Measurements from ENCODE around the gene LTBP2. TPM values are rescaled to one million over a fixed set of nuclear protein-coding genes. Genes with fewer than 3 reads are reported as not detected.

The LTBP2 gene
- total and polyA plus RNA-seq, 2 experiments from 2014 or later: 2.0 to 5.4 TPM

GRCh38 chr14:74491956-74492775 lies 119.9 kb downstream of the LTBP2 start:
- H3K4me3 ChIP-seq: peak overlapping the region; percentile 71
- peak; percentile 27 for TF ChIP-seq CTCF (IDR thresholded peaks at IDR 0.05; ENCODE audit: low read depth, low read length)
- peaks cover 8% of the 10 kb centered on the region for H3K4me1 ChIP-seq (ENCODE audit: low read depth)
- peak overlapping the region; percentile 98 for H3K27ac ChIP-seq
- H3K36me3 ChIP-seq: peaks cover 3% of the 10 kb centered on the region
- H3K9me3 ChIP-seq (ENCODE audit: low read depth): no peaks in the 10 kb centered on the region
- H3K27me3 ChIP-seq: no peaks in the 10 kb centered on the region
- DNase-seq (ENCODE audit: low read depth in 1 of 2, low spot score in 1 of 2): peak; percentile 39 to 44

GRCh38 chr14:74490486-74490885 lies 121.6 kb downstream of the LTBP2 start:
- no peak for DNase-seq (ENCODE audit: low read depth in 1 of 2, low spot score in 1 of 2)
- Histone ChIP-seq H3K27ac (no peak overlapping the region), H3K4me1 (ENCODE audit: low read depth) (peaks cover 17% of the 10 kb centered on the region), H3K27me3 (no peaks in the 10 kb centered on the region), H3K36me3 (peaks cover 3% of the 10 kb centered on the region), H3K4me3 (no peak overlapping the region), H3K9me3 (ENCODE audit: low read depth) (no peaks in the 10 kb centered on the region)
- TF ChIP-seq CTCF (IDR thresholded peaks at IDR 0.05; ENCODE audit: low read depth, low read length): no peak

GRCh38 chr14:74488786-74489397 lies 123.1 kb downstream of the LTBP2 start:
- H3K4me3 ChIP-seq: no peak overlapping the region
- H3K36me3 ChIP-seq: peaks cover 5% of the 10 kb centered on the region
- peak in 1 of 2 donors; percentile 68 for DNase-seq (ENCODE audit: low read depth in 1 of 2, low spot score in 1 of 2)
- TF ChIP-seq CTCF (IDR thresholded peaks at IDR 0.05; ENCODE audit: low read depth, low read length): no peak
- H3K27ac ChIP-seq: no peak overlapping the region
- H3K27me3 ChIP-seq: no peaks in the 10 kb centered on the region
- no peaks in the 10 kb centered on the region for H3K9me3 ChIP-seq (ENCODE audit: low read depth)
- peaks cover 12% of the 10 kb centered on the region for H3K4me1 ChIP-seq (ENCODE audit: low read depth)

DNA sequence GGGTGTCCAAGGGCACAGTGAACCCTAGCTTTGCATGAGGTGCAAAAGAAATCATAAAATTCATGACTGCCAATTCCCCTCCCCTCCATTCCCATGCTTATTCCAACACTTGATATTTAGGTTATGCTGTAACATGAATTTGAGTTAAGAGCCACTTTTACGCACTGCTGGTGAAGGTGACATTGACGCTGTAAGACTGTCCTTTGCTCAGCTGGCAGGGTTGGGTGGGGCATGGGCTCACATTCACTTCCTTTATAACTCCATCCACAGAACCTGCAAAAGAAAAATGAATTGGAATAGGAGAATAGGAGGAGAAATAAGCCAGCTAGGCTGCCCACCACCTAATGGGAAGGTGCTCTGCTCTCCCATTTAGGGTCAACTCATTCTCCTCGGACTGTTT lies 125.9 kb downstream of the LTBP2 start:
- Histone ChIP-seq H3K27me3 (no peaks in the 10 kb centered on the region), H3K4me3 (no peak overlapping the region), H3K4me1 (ENCODE audit: low read depth) (peaks cover 8% of the 10 kb centered on the region), H3K27ac (no peak overlapping the region), H3K9me3 (ENCODE audit: low read depth) (no peaks in the 10 kb centered on the region), H3K36me3 (peaks cover 16% of the 10 kb centered on the region)
- DNase-seq (ENCODE audit: low read depth in 1 of 2, low spot score in 1 of 2): no peak
- TF ChIP-seq CTCF (IDR thresholded peaks at IDR 0.05; ENCODE audit: low read depth, low read length): no peak

- H3K27ac ChIP-seq: no peak overlapping the region
- TF ChIP-seq CTCF (IDR thresholded peaks at IDR 0.05; ENCODE audit: low read depth, low read length): no peak
- H3K36me3 ChIP-seq: peaks cover 22% of the 10 kb centered on the region
- H3K27me3 ChIP-seq: no peaks in the 10 kb centered on the region
- H3K9me3 ChIP-seq (ENCODE audit: low read depth): no peaks in the 10 kb centered on the region
- no peak overlapping the region for H3K4me3 ChIP-seq
- peaks cover 14% of the 10 kb centered on the region for H3K4me1 ChIP-seq (ENCODE audit: low read depth)
- peak in 1 of 2 donors; percentile 30 for DNase-seq (ENCODE audit: low read depth in 1 of 2, low spot score in 1 of 2)
Measured at GRCh38 chr14:74483321-74483720, 128.7 kb downstream of the LTBP2 start.
